Melanocyte of skin (primary cell): Measurements from ENCODE around the gene SFR1. TPM values are rescaled to one million over a fixed set of nuclear protein-coding genes. Genes with fewer than 3 reads are reported as not detected.

Experiments used
- total RNA-seq, 2 donors: library from RNA; depleted of rRNA; stranded (reverse); fragments of >200 nt; gene quantifications; 2 replicates each; pipeline ENCODE4 v1.2.3, GENCODE V29; 2012

SFR1 gene
- 1 to 10 TPM; 9.3 TPM for total RNA-seq

GRCh38 chr10:104121485-104122224 lies at the start of gene SFR1:
TSS of gene SFR1 (plus strand) at chr10:104122171. CDS start at chr10:104122184, 13 bp downstream.

GRCh38 chr10:104085801-104086400 lies 36.1 kb upstream of the SFR1 start, which contains the start of gene COL17A1:
TSS of gene COL17A1 (minus strand) at chr10:104085880. CDS start at chr10:104080673, 5,207 bp downstream.

Other genes starting within 250 kb of the SFR1 start
- 10 to 100 TPM; 15.0 to 16.9 TPM for gene STN1, start 204.0 kb upstream of the SFR1 start, total RNA-seq
- gene SLK, start 155.0 kb upstream of the SFR1 start, total RNA-seq, result 10 to 100 TPM; 30.3 to 36.5 TPM
- gene COL17A1, start 36.3 kb upstream of the SFR1 start, total RNA-seq, result under 1 TPM; under 0.01 to 0.34 TPM
- 1 to 10 TPM in 1 of 2 donors, under 1 TPM in 1; under 0.01 to 1.0 TPM for gene CFAP43, start 110.2 kb downstream of the SFR1 start, total RNA-seq
- gene GSTO1, start 132.7 kb downstream of the SFR1 start, total RNA-seq, result 100 to 1,000 TPM; 408 to 493 TPM
- gene GSTO2, start 147.0 kb downstream of the SFR1 start, total RNA-seq, result 1 to 10 TPM; 1.7 to 7.7 TPM
- gene ITPRIP, start 216.3 kb downstream of the SFR1 start, total RNA-seq, result 10 to 100 TPM in 1 of 2 donors, 1 to 10 TPM in 1; 9.6 to 26.3 TPM
- under 1 TPM; under 0.01 to 0.33 TPM for gene CFAP58, start 231.7 kb downstream of the SFR1 start, total RNA-seq